PC-9 (cell line): Measurements from ENCODE around the gene PRUNE2. TPM values are rescaled to one million over a fixed set of nuclear protein-coding genes. Genes with fewer than 3 reads are reported as not detected.

Source experiments
- BruUV-seq: library from RNA; stranded (reverse); fragments of 400-500 nt; replicated peaks from 2 replicates; lab custom pipeline; 2021; lab: Mats Ljungman, UMichigan
- CTCF ChIA-PET: fragments of 300-600 bp; sonication (Branson Sonifier 250); formaldehyde crosslinking; loops from one replicate; lab custom pipeline; 2022; ENCODE audit warnings: antibody characterized with exemption; lab: Charles Lee
- POLR2A ChIA-PET: fragments of 300-600 bp; sonication (Branson Sonifier 250); formaldehyde crosslinking; loops from one replicate; lab custom pipeline; 2022; ENCODE audit warnings: antibody characterized with exemption; ENCODE audit not compliant: unreplicated experiment; lab: Charles Lee
- DNase-seq, 2 experiments: peaks; one replicate each; pipeline versions ENCODE4 v3.0.0 to v3.0.0-alpha.2; 2015 to 2022; ENCODE audit warnings: mixed read lengths in 1 of 2
- H2AFZ ChIP-seq: fragments of 200-600 bp; sonication (generic); 2 replicates; pipeline ENCODE4 v1.8.1; 2017; ENCODE audit warnings: antibody characterized with exemption
- H3F3A ChIP-seq: fragments of 200-600 bp; sonication (generic); 2 replicates; pipeline ENCODE4 v1.8.1; 2017; ENCODE audit warnings: antibody characterized with exemption, mild to moderate bottlenecking, low read depth; ENCODE audit not compliant: insufficient read depth
- H3K27ac ChIP-seq: fragments of 200-600 bp; sonication (generic); 2 replicates; pipeline ENCODE4 v1.6.1; 2016; ENCODE audit warnings: mixed run types
- H3K27me3 ChIP-seq: fragments of 200-600 bp; sonication (generic); 2 replicates; pipeline ENCODE4 v1.6.1; 2016; ENCODE audit warnings: low read depth, mixed run types; ENCODE audit not compliant: insufficient read depth
- H3K36me3 ChIP-seq: fragments of 200-600 bp; sonication (generic); 2 replicates; pipeline ENCODE4 v1.6.1; 2016; ENCODE audit warnings: low read depth, mixed run types
- H3K4me1 ChIP-seq: fragments of 200-600 bp; sonication (generic); replicated peaks from 2 replicates; pipeline ENCODE4 v1.6.1; 2016; ENCODE audit warnings: mixed run types; ENCODE audit not compliant: insufficient read depth
- H3K4me2 ChIP-seq: fragments of 200-600 bp; sonication (generic); 2 replicates; pipeline ENCODE4 v1.6.1; 2017; ENCODE audit warnings: mixed run types
- H3K4me3 ChIP-seq: fragments of 200-600 bp; sonication (generic); 2 replicates; pipeline ENCODE4 v1.6.1; 2016; ENCODE audit warnings: mixed run types
- H3K79me2 ChIP-seq: fragments of 200-600 bp; sonication (generic); 2 replicates; pipeline ENCODE4 v1.6.1; 2017; ENCODE audit warnings: low read depth, mixed run types
- H3K9me2 ChIP-seq: fragments of 200-600 bp; sonication (generic); 2 replicates; pipeline ENCODE4 v1.8.1; 2017; ENCODE audit warnings: mild to moderate bottlenecking; ENCODE audit not compliant: insufficient read depth
- H3K9me3 ChIP-seq: fragments of 200-600 bp; sonication (generic); 2 replicates; pipeline ENCODE4 v1.8.1; 2016; ENCODE audit warnings: low read depth; ENCODE audit not compliant: insufficient read depth
- H4K20me1 ChIP-seq: fragments of 200-600 bp; sonication (generic); 2 replicates; pipeline ENCODE4 v1.8.1; 2017; ENCODE audit not compliant: insufficient read depth
- EZH2 ChIP-seq: fragments of 200-600 bp; sonication (generic); IDR thresholded peaks from 2 replicates; pipeline ENCODE4 v1.8.0; 2017; ENCODE audit warnings: antibody characterized with exemption, low read depth
- intact Hi-C: fragments of 100-400 bp; cut with micrococcal nuclease; formaldehyde crosslinking; loops from one replicate; pipeline ENCODE4 v1.10.0; 2022; ENCODE audit not compliant: unreplicated experiment
- total RNA-seq: library from RNA; stranded (reverse); gene quantifications from 2 replicates; pipeline ENCODE4 v1.2.3, GENCODE V29; 2021
- TF ChIP-seq, protein P1 (sequence below): fragments of 200-600 bp; sonication (generic); conservative IDR thresholded peaks from 2 replicates; pipeline ENCODE4 v1.6.1; 2017; ENCODE audit warnings: mixed run types, antibody characterized with exemption, mild to moderate bottlenecking, moderate library complexity

Gene PRUNE2
- total RNA-seq, 1 experiment from 2014 or later, result 0.20 TPM

DNA sequence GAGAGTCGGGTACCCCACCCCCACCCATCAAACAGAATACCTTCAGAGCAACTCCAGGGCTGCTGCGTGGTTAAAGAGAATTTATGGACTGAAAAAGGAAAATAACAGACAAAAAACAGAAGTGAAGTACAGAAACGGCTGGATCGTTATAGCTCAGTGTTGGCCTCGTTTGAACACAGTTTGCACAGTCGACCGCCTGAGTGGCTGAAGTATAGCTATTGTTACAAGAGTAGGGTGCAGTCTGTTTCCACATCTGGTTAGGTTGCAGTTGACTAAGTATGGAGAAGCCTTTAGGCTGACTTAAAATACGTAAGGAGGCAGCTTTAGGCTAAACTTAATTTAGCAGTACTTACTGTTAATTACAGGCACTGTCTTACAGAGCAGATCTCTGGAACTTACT is 325.7 kb downstream of the PRUNE2 start:
- Histone ChIP-seq H3K27me3 (no peaks in the 10 kb centered on the region), H3K27ac (no peak overlapping the region), H3K9me2 (no peaks in the 10 kb centered on the region), H3K4me2 (no peak overlapping the region), H3K9me3 (peaks cover 3% of the 10 kb centered on the region; the same call in 1 of the 2 replicates), H2AFZ (no peak overlapping the region), H3K4me3 (no peak overlapping the region), H3F3A (peaks cover 26% of the 10 kb centered on the region; the same call in 1 of the 2 replicates), H3K79me2 (no peaks in the 10 kb centered on the region), H3K36me3 (no peaks in the 10 kb centered on the region), H3K4me1 (peaks cover 14% of the 10 kb centered on the region), H4K20me1 (no peaks in the 10 kb centered on the region)
- TF ChIP-seq EZH2, result no peak
- TF ChIP-seq, protein P1, sequence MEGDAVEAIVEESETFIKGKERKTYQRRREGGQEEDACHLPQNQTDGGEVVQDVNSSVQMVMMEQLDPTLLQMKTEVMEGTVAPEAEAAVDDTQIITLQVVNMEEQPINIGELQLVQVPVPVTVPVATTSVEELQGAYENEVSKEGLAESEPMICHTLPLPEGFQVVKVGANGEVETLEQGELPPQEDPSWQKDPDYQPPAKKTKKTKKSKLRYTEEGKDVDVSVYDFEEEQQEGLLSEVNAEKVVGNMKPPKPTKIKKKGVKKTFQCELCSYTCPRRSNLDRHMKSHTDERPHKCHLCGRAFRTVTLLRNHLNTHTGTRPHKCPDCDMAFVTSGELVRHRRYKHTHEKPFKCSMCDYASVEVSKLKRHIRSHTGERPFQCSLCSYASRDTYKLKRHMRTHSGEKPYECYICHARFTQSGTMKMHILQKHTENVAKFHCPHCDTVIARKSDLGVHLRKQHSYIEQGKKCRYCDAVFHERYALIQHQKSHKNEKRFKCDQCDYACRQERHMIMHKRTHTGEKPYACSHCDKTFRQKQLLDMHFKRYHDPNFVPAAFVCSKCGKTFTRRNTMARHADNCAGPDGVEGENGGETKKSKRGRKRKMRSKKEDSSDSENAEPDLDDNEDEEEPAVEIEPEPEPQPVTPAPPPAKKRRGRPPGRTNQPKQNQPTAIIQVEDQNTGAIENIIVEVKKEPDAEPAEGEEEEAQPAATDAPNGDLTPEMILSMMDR, result no peak
- ChIA-PET POLR2A (no interaction called here), CTCF (interaction anchor here (0.6 kb wide), 1 partner anchor 133 kb away, joined by 6 read pairs; no protein-coding TSS in a partner anchor)
- intact Hi-C loops, result loop anchor here (10.0 kb wide), 1 partner anchor 265 kb away; no protein-coding TSS in a partner anchor
- no TSS peak for BruUV-seq
- no peak for DNase-seq

DNA sequence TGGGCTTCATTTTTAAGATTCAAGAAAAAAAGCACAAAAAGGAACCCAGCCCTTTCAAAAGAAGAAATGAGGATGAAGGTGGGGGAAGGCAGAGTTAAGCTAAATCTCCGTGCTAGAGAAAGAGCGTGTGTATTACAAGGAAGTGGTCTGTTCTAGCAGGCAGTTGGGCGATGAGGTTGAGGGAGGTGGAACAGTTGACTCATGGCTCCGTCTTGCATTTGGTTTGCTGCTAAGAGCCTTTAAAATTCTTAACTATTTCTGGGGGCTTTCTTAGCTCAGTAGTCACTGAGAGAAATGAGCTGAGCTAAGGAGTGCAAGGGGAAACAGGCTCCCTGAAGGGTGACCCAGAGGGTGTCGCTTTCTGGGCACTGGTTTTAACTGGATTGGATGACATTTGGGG is 329.6 kb downstream of the PRUNE2 start:
- peaks cover 26% of the 10 kb centered on the region; the same call in 1 of the 2 replicates for H3F3A ChIP-seq
- H3K79me2 ChIP-seq, result no peaks in the 10 kb centered on the region
- POLR2A ChIA-PET, result no interaction called here
- peaks cover 14% of the 10 kb centered on the region for H3K4me1 ChIP-seq
- intact Hi-C loops, result loop anchor here (10.0 kb wide), 2 partner anchors 78 to 202 kb away; no protein-coding TSS in a partner anchor
- peak overlapping the region; percentile 88; the same call in 1 of the 2 replicates for H3K27ac ChIP-seq
- peak overlapping the region; percentile 80; the same call in 1 of the 2 replicates for H3K4me2 ChIP-seq
- 0 out of 2 replicates have a peak overlapping the region, but pooled peaks have one; percentile 37 for H2AFZ ChIP-seq
- H3K9me3 ChIP-seq, result peaks cover 3% of the 10 kb centered on the region; the same call in 1 of the 2 replicates
- H3K27me3 ChIP-seq, result no peaks in the 10 kb centered on the region
- CTCF ChIA-PET, result no interaction called here
- H3K4me3 ChIP-seq, result peak overlapping the region; percentile 54; the same call in 1 of the 2 replicates
- H3K9me2 ChIP-seq, result no peaks in the 10 kb centered on the region
- BruUV-seq, result no TSS peak
- no peaks in the 10 kb centered on the region for H3K36me3 ChIP-seq
- TF ChIP-seq EZH2, result no peak
- TF ChIP-seq, protein P1, result no peak
- no peaks in the 10 kb centered on the region for H4K20me1 ChIP-seq
- no peak for DNase-seq

DNA sequence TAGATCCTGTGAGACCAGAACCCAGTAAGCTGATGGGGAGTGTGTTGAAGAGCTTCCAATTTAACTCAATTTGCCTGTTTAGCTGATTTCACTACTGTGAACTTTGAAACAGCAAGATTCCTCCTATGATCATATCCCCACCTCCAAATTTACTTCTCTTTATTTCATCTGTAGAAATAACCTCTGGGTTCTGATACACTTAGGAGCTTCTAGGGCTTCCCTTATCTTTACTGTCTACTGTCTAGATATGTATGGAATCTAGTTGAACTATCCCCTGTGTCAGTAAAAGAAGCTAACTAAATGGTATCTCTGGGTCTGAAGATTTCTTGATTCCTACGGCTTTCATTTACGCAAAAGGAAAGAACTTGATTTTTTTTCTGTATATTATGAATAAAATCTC is 330.2 kb downstream of the PRUNE2 start:
- H3K79me2 ChIP-seq, result no peaks in the 10 kb centered on the region
- H3K9me3 ChIP-seq, result peaks cover 3% of the 10 kb centered on the region; the same call in 1 of the 2 replicates
- no peak overlapping the region for H3K27ac ChIP-seq
- peaks cover 26% of the 10 kb centered on the region; the same call in 1 of the 2 replicates for H3F3A ChIP-seq
- no peaks in the 10 kb centered on the region for H3K36me3 ChIP-seq
- ChIA-PET POLR2A (no interaction called here), CTCF (no interaction called here)
- no TSS peak for BruUV-seq
- peaks cover 14% of the 10 kb centered on the region for H3K4me1 ChIP-seq
- intact Hi-C loops, result loop anchor here (10.0 kb wide), 2 partner anchors 79 to 201 kb away; no protein-coding TSS in a partner anchor
- H3K4me3 ChIP-seq, result no peak overlapping the region
- H2AFZ ChIP-seq, result no peak overlapping the region
- no peaks in the 10 kb centered on the region for H3K9me2 ChIP-seq
- H3K27me3 ChIP-seq, result no peaks in the 10 kb centered on the region
- H4K20me1 ChIP-seq, result no peaks in the 10 kb centered on the region
- H3K4me2 ChIP-seq, result no peak overlapping the region
- DNase-seq, result no peak
- no peak for TF ChIP-seq EZH2
- TF ChIP-seq, protein P1, result no peak
